Hepatocyte (in vitro differentiated cells): ENCODE data around the gene C22orf39. TPM values are rescaled to one million over a fixed set of nuclear protein-coding genes. Genes with fewer than 3 reads are reported as not detected.

Experiments
- DNase-seq: peaks from one replicate; pipeline ENCODE4 v3.0.0-alpha.2; 2016; ENCODE audit warnings: low spot score
- H2AFZ ChIP-seq: fragments of 200-600 bp; sonication (generic); 2 replicates; pipeline ENCODE4 v1.6.0; 2016; ENCODE audit warnings: antibody characterized with exemption, mild to moderate bottlenecking
- H3K27ac ChIP-seq: fragments of 200-600 bp; sonication (generic); 2 replicates; pipeline ENCODE4 v1.5.1; 2016; ENCODE audit warnings: mild to moderate bottlenecking
- H3K27me3 ChIP-seq: fragments of 200-600 bp; sonication (generic); 2 replicates; pipeline ENCODE4 v1.6.1; 2016
- H3K36me3 ChIP-seq: fragments of 200-600 bp; sonication (generic); replicated peaks from 2 replicates; pipeline ENCODE4 v1.5.1; 2016; ENCODE audit warnings: low read depth; ENCODE audit not compliant: insufficient read depth
- H3K4me1 ChIP-seq: fragments of 200-600 bp; sonication (generic); 2 replicates; pipeline ENCODE4 v1.5.1; 2016; ENCODE audit warnings: mild to moderate bottlenecking, moderate library complexity; ENCODE audit not compliant: insufficient read depth
- H3K4me2 ChIP-seq: fragments of 200-600 bp; sonication (generic); 2 replicates; pipeline ENCODE4 v1.6.0; 2016
- H3K4me3 ChIP-seq: fragments of 200-600 bp; sonication (generic); 2 replicates; pipeline ENCODE4 v1.5.1; 2016; ENCODE audit warnings: mild to moderate bottlenecking
- H3K79me2 ChIP-seq: fragments of 200-600 bp; sonication (generic); 2 replicates; pipeline ENCODE4 v1.6.0; 2017; ENCODE audit warnings: mild to moderate bottlenecking
- H3K9me2 ChIP-seq: fragments of 200-600 bp; sonication (generic); replicated peaks from 2 replicates; pipeline ENCODE4 v1.6.0; 2017; ENCODE audit warnings: mild to moderate bottlenecking; ENCODE audit not compliant: insufficient read depth
- H3K9me3 ChIP-seq: fragments of 200-600 bp; sonication (generic); 2 replicates; pipeline ENCODE4 v1.5.1; 2016; ENCODE audit warnings: low read depth, mild to moderate bottlenecking
- H4K20me1 ChIP-seq: fragments of 200-600 bp; sonication (generic); 2 replicates; pipeline ENCODE4 v1.6.0; 2016; ENCODE audit warnings: mild to moderate bottlenecking; ENCODE audit not compliant: insufficient read depth, poor library complexity, severe bottlenecking
- CTCF ChIP-seq: fragments of 200-600 bp; sonication (generic); IDR thresholded peaks from 2 replicates; pipeline ENCODE4 v1.5.1; 2016; ENCODE audit warnings: antibody characterized with exemption, mild to moderate bottlenecking; ENCODE audit not compliant: poor library complexity
- EZH2 ChIP-seq: fragments of 200-600 bp; sonication (generic); IDR thresholded peaks from 2 replicates; pipeline ENCODE4 v1.6.1; 2016; ENCODE audit warnings: antibody characterized with exemption, mild to moderate bottlenecking, borderline replicate concordance
- EZH2phosphoT487 ChIP-seq: fragments of 200-600 bp; sonication (generic); IDR thresholded peaks from one replicate; pipeline ENCODE4 v1.6.1; 2018; ENCODE audit warnings: antibody characterized with exemption, mild to moderate bottlenecking, low read depth, moderate library complexity; ENCODE audit not compliant: unreplicated experiment, severe bottlenecking
- WGBS: methylation state at CpG from one replicate; pipeline ENCODE4 v1.1.6; 2016; ENCODE audit warnings: low lambda C conversion rate; ENCODE audit errors: missing lambda C conversion rate; 5-methylcytosine and 5-hydroxymethylcytosine counted together
- polyA plus RNA-seq: library from polyadenylated mRNA; unstranded; fragments of >200 nt; fragmentation: Nextera tagmentation; extraction: Ambion mirVana; gene quantifications from 2 replicates; pipeline ENCODE4 v1.2.1, GENCODE V29; 2016
- total RNA-seq: library from RNA; depleted of rRNA; stranded (reverse); fragments of >200 nt; gene quantifications from 2 replicates; pipeline ENCODE4 v1.2.3, GENCODE V29; 2014

Gene C22orf39
- total and polyA plus RNA-seq, 2 experiments from 2014 or later: 29.5 to 32.4 TPM

- H3K79me2 ChIP-seq: peaks cover 35% of the 10 kb centered on the region
- H3K27ac ChIP-seq: no peak overlapping the region
- TF ChIP-seq CTCF (no peak), EZH2 (no peak), EZH2phosphoT487 (no peak)
- no peaks in the 10 kb centered on the region for H3K9me3 ChIP-seq
- H3K4me2 ChIP-seq: peak overlapping the region; percentile 81
- H3K4me3 ChIP-seq: no peak overlapping the region
- H3K4me1 ChIP-seq: no peaks in the 10 kb centered on the region
- DNase-seq: no peak
- WGBS: 79% methylated on average over 10 of the region's 10 CpGs
- H3K36me3 ChIP-seq: no peaks in the 10 kb centered on the region
- no peaks in the 10 kb centered on the region for H3K9me2 ChIP-seq
- H3K27me3 ChIP-seq: no peaks in the 10 kb centered on the region
- H2AFZ ChIP-seq: no peak overlapping the region
- peaks cover 14% of the 10 kb centered on the region for H4K20me1 ChIP-seq
These were observed 33.3 kb upstream of the C22orf39 start for GRCh38 chr22:19480789-19481188.

- Histone ChIP-seq H3K9me3 (no peaks in the 10 kb centered on the region), H3K36me3 (no peaks in the 10 kb centered on the region), H3K4me1 (no peaks in the 10 kb centered on the region), H3K4me2 (peak overlapping the region; percentile 81), H3K79me2 (peaks cover 41% of the 10 kb centered on the region), H3K27me3 (no peaks in the 10 kb centered on the region), H3K4me3 (peak overlapping the region; percentile 3), H3K9me2 (no peaks in the 10 kb centered on the region), H3K27ac (no peak overlapping the region), H4K20me1 (peaks cover 17% of the 10 kb centered on the region), H2AFZ (no peak overlapping the region)
- TF ChIP-seq CTCF (no peak), EZH2phosphoT487 (no peak), EZH2 (no peak)
- 3% methylated on average over 3 of the region's 15 CpGs for WGBS
- no peak for DNase-seq
These were observed 32.7 kb upstream of the C22orf39 start for GRCh38 chr22:19480173-19480568.

- peak within 1 kb of the TSS; percentile 41 for H2AFZ ChIP-seq
- peak within 1 kb of the TSS; percentile 94 for H3K27ac ChIP-seq
- no peaks in the 10 kb centered on the region for H3K27me3 ChIP-seq
- peak within 1 kb of the TSS; percentile 15 for H3K4me3 ChIP-seq
- H3K4me2 ChIP-seq: peak within 1 kb of the TSS; percentile 81
- under 1% methylated on average over 41 of the region's 50 CpGs for WGBS
- TF ChIP-seq CTCF (no peak), EZH2phosphoT487 (no peak), EZH2 (no peak)
- H3K4me1 ChIP-seq: no peaks in the 10 kb centered on the region
- H3K9me3 ChIP-seq: no peaks in the 10 kb centered on the region
- peaks cover 45% of the 10 kb centered on the region for H3K79me2 ChIP-seq
- H4K20me1 ChIP-seq: peaks cover 17% of the 10 kb centered on the region
- no peaks in the 10 kb centered on the region for H3K36me3 ChIP-seq
- peak; percentile 97 for DNase-seq
- H3K9me2 ChIP-seq: no peaks in the 10 kb centered on the region
These were observed 32.1 kb upstream of the C22orf39 start, which contains the start of gene CDC45 for GRCh38 chr22:19479355-19480172. TSS of gene CDC45 (plus strand) at chr22:19479920. CDS start at chr22:19479969, 49 bp downstream.
